Loucy (cell line): ENCODE results near the gene ADCY9.

Experiments
- CTCF ChIP-seq: fragments of 200-600 bp; sonication (generic); conservative IDR thresholded peaks from 2 replicates; pipeline ENCODE4 v1.5.1; 2014; ENCODE audit warnings: mild to moderate bottlenecking, antibody characterized with exemption, low read length
- EZH2phosphoT487 ChIP-seq: fragments of 200-600 bp; IDR thresholded peaks from 2 replicates; pipeline ENCODE4 v1.6.1; 2018; ENCODE audit warnings: antibody characterized with exemption, mild to moderate bottlenecking, moderate library complexity, borderline replicate concordance

- no peak for TF ChIP-seq CTCF
- TF ChIP-seq EZH2phosphoT487: no peak
These were observed 163.5 kb downstream of the ADCY9 start for GRCh38 chr16:3952737-3953131.
